ENCODE measurements around the gene WWP2.

Gene WWP2

DNA sequence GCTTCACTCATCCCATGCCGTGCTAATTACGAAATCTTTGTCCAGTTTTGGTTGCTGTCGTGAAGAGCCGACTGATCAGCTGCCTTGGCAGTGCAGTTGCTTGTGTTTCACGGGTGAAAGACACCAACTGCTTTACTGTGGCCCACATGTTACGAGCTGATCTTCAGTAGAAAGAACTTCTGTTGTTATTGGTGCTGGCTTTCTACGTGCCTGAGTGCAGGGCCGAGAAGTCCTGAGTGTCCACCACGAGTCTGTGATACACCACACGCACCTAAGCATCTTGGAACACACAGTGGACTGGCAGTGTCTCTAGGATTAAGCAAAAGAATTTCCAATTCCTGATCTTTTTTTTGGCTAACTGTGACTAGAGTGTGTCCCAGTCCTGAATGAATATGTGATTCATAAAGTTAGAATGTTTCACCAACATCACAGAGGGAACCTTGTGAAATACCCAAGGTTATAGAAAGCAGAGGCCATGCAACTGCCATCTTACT lies 118.6 kb downstream of the WWP2 start:
- Histone ChIP-seq H3K27me3 (ENCODE audit: control insufficient read depth in 5 of 5, insufficient read depth in 4 of 5, low read length in 5 of 5) (no peaks in the 10 kb centered on the region), H3K9me3 (ENCODE audit: control insufficient read depth in 5 of 5, low read length in 5 of 5) (peaks cover 0 to 8% (median 5%) of the 10 kb centered on the region in 5 donors), H3K36me3 (ENCODE audit: control insufficient read depth in 5 of 5, insufficient read depth in 5 of 5, low read length in 5 of 5) (peaks cover 6 to 27% (median 11%) of the 10 kb centered on the region in 5 donors), H3K9ac (ENCODE audit: low read length in 5 of 5) (no peak overlapping the region), H3K4me3 (ENCODE audit: low read depth in 1 of 5, low read length in 5 of 5) (no peak overlapping the region), H3K4me1 (ENCODE audit: control insufficient read depth in 5 of 5, insufficient read depth in 5 of 5, low read length in 5 of 5) (peaks cover 0 to 8% (median 6%) of the 10 kb centered on the region in 5 donors), H3K27ac (ENCODE audit: low read depth, low read length) (peak overlapping the region; percentile 63)

DNA sequence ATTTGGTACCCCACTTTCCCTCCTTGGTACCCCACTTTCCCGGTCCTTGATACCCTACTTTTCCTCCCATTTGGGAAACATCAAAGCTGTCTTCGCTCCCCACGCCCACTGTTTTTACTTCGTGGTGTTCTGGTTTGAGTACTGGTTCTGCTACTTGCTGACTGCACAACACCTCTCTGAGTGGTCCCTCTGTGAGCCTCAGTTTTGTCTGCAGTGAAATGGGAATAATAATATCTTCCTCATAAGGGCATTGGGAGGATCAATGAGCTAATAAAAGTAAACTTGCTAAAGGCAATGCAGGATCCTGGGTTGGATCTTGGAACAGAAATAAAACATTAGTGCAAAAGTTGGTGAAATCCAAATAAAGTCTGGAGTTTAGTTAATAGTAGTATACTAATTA lies 119.0 kb downstream of the WWP2 start:
- Histone ChIP-seq H3K27me3 (ENCODE audit: control insufficient read depth in 5 of 5, insufficient read depth in 4 of 5, low read length in 5 of 5) (no peaks in the 10 kb centered on the region), H3K4me3 (ENCODE audit: low read depth in 1 of 5, low read length in 5 of 5) (no peak overlapping the region), H3K4me1 (ENCODE audit: control insufficient read depth in 5 of 5, insufficient read depth in 5 of 5, low read length in 5 of 5) (peaks cover 0 to 8% (median 6%) of the 10 kb centered on the region in 5 donors), H3K36me3 (ENCODE audit: control insufficient read depth in 5 of 5, insufficient read depth in 5 of 5, low read length in 5 of 5) (peaks cover 6 to 25% (median 12%) of the 10 kb centered on the region in 5 donors), H3K9me3 (ENCODE audit: control insufficient read depth in 5 of 5, low read length in 5 of 5) (peaks cover 0 to 8% (median 5%) of the 10 kb centered on the region in 5 donors), H3K9ac (ENCODE audit: low read length in 5 of 5) (no peak overlapping the region), H3K27ac (ENCODE audit: low read depth, low read length) (peak overlapping the region; percentile 63)

DNA sequence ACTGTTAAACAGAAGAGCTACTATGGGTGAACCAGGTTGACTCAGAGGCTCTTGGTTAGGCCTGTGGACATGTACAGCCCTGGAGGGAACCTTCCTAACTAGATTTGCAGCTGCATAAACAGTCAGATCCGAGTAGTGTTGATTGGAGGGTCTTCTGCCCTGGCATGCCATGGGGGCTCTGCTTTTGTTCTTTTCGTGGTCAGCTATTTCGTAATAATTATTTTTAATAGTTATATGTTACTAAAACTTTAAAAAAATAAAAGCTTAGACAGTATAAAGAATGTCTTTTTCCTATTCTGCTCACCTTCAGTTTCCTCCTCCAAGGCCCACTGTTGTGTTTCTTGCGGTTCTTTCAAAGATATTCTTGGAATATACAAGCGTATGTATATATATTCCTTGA lies 121.6 kb downstream of the WWP2 start:
- peaks cover 0 to 8% (median 6%) of the 10 kb centered on the region in 5 donors for H3K4me1 ChIP-seq (ENCODE audit: control insufficient read depth in 5 of 5, insufficient read depth in 5 of 5, low read length in 5 of 5)
- no peak overlapping the region for H3K9ac ChIP-seq (ENCODE audit: low read length in 5 of 5)
- H3K36me3 ChIP-seq (ENCODE audit: control insufficient read depth in 5 of 5, insufficient read depth in 5 of 5, low read length in 5 of 5): peaks cover 0 to 14% (median 7%) of the 10 kb centered on the region in 5 donors
- no peak overlapping the region for H3K4me3 ChIP-seq (ENCODE audit: low read depth in 1 of 5, low read length in 5 of 5)
- H3K27ac ChIP-seq (ENCODE audit: low read depth, low read length): no peak overlapping the region
- H3K9me3 ChIP-seq (ENCODE audit: control insufficient read depth in 5 of 5, low read length in 5 of 5): no peaks in the 10 kb centered on the region
- H3K27me3 ChIP-seq (ENCODE audit: control insufficient read depth in 5 of 5, insufficient read depth in 4 of 5, low read length in 5 of 5): no peaks in the 10 kb centered on the region

DNA sequence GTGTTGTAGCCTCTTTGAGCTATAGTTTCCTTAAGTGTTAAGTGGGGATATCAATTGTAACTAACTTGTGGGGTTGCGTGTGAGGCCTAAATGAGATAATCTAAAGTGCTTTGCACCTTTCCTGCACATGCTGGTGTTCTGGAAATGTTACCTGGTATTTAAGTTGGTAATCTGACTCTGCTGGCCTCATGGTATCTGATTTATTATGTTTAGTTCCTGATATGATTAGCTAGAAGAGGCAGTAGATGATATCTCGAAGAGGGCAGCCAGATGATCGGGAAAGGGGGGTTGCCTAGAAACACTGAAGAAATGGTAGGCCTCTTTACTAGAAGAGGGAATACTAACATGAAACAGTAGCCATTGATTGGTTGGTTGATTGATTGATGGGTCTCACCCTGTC lies 123.6 kb downstream of the WWP2 start:
- Histone ChIP-seq H3K36me3 (ENCODE audit: control insufficient read depth in 5 of 5, insufficient read depth in 5 of 5, low read length in 5 of 5) (peaks cover 0 to 25% (median 14%) of the 10 kb centered on the region in 5 donors), H3K9ac (ENCODE audit: low read length in 5 of 5) (no peak overlapping the region), H3K27me3 (ENCODE audit: control insufficient read depth in 5 of 5, insufficient read depth in 4 of 5, low read length in 5 of 5) (no peaks in the 10 kb centered on the region), H3K4me1 (ENCODE audit: control insufficient read depth in 5 of 5, insufficient read depth in 5 of 5, low read length in 5 of 5) (peaks cover under 1 to 18% (median 12%) of the 10 kb centered on the region in 5 donors), H3K4me3 (ENCODE audit: low read depth in 1 of 5, low read length in 5 of 5) (no peak overlapping the region), H3K9me3 (ENCODE audit: control insufficient read depth in 5 of 5, low read length in 5 of 5) (no peaks in the 10 kb centered on the region), H3K27ac (ENCODE audit: low read depth, low read length) (no peak overlapping the region)

DNA sequence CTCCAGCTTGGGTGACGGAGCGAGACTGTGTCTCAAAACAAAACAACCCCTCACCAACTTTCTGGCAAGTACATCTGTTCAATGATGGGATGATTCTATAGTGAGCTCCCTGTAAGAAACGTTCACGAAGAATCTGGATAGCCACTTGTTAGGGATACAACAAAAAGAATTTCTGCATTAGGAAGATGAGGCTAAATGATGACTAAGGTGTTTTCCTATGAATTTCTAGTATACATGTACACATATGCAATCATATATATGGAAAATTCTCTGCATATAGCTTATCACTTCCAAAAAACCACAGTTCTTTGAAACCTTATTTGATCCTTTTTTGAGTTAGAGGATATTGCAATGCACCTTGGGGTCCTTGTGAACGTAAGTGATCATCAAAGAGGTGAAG lies 124.6 kb downstream of the WWP2 start:
- Histone ChIP-seq H3K27me3 (ENCODE audit: control insufficient read depth in 5 of 5, insufficient read depth in 4 of 5, low read length in 5 of 5) (no peaks in the 10 kb centered on the region), H3K36me3 (ENCODE audit: control insufficient read depth in 5 of 5, insufficient read depth in 5 of 5, low read length in 5 of 5) (peaks cover 0 to 25% (median 14%) of the 10 kb centered on the region in 5 donors), H3K9me3 (ENCODE audit: control insufficient read depth in 5 of 5, low read length in 5 of 5) (no peaks in the 10 kb centered on the region), H3K4me1 (ENCODE audit: control insufficient read depth in 5 of 5, insufficient read depth in 5 of 5, low read length in 5 of 5) (peaks cover 3 to 18% (median 15%) of the 10 kb centered on the region in 5 donors), H3K9ac (ENCODE audit: low read length in 5 of 5) (no peak overlapping the region), H3K27ac (ENCODE audit: low read depth, low read length) (no peak overlapping the region), H3K4me3 (ENCODE audit: low read depth in 1 of 5, low read length in 5 of 5) (no peak overlapping the region)

DNA sequence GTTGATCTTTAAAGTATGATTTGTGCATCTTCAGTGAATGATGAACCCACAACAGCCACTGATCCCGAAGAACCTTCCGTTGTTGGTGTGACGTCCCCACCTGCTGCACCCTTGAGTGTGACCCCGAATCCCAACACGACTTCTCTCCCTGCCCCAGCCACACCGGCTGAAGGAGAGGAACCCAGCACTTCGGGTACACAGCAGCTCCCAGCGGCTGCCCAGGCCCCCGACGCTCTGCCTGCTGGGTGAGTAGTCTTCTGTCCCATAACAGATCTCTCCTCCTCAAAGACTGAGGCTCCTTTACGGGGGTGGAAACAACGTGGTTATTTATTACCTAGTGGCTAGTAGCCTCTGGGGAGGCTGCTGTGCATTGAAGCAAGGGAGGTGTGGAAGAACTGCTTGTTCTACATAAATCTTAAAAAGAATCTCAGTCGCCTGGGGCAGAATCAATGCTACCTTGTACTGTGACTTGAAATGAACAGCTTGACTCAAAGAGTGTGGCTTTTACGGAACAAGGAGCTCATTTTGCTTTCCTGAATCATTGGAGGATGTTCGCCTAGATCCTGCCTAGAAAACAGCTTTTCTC lies 126.0 kb downstream of the WWP2 start:
- Histone ChIP-seq H3K9me3 (ENCODE audit: control insufficient read depth in 5 of 5, low read length in 5 of 5) (no peaks in the 10 kb centered on the region), H3K27me3 (ENCODE audit: control insufficient read depth in 5 of 5, insufficient read depth in 4 of 5, low read length in 5 of 5) (no peaks in the 10 kb centered on the region), H3K9ac (ENCODE audit: low read length in 5 of 5) (no peak overlapping the region), H3K4me1 (ENCODE audit: control insufficient read depth in 5 of 5, insufficient read depth in 5 of 5, low read length in 5 of 5) (peaks cover 3 to 22% (median 15%) of the 10 kb centered on the region in 5 donors), H3K36me3 (ENCODE audit: control insufficient read depth in 5 of 5, insufficient read depth in 5 of 5, low read length in 5 of 5) (peaks cover 0 to 21% (median 14%) of the 10 kb centered on the region in 5 donors), H3K27ac (ENCODE audit: low read depth, low read length) (no peak overlapping the region), H3K4me3 (ENCODE audit: low read depth in 1 of 5, low read length in 5 of 5) (no peak overlapping the region)

DNA sequence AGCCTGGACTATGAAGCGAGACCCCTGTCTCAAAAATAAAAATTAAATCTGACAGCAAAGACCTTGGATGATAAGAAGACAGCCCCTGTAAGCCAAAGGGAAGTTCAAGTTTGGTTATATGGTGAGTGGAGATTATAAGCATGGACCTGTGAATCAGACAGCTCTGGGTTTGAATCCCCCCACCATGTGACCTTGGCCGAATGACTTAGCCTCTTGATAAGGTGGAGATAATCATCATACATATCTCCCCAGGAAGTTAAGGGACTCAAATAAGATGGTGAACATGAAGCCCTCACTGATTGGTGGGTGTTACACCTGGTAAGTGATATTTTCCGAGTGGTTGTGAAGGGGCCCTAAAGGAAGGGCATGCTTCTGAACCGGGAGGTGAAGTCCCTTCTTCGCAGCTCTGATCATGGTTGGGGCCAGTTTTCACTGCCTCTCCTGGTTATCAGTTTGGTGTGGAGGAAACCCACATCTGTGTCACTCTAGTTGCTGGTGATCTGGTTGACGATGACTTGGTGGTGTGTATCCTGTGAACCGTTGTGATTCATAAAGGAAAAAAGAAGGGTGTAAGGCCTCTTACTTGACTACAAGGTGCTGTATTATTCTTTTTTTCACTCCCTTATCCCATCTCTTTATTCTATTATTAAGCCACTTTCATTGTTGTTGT lies 127.3 kb downstream of the WWP2 start:
- no peaks in the 10 kb centered on the region for H3K27me3 ChIP-seq (ENCODE audit: control insufficient read depth in 5 of 5, insufficient read depth in 4 of 5, low read length in 5 of 5)
- H3K9ac ChIP-seq (ENCODE audit: low read length in 5 of 5): no peak overlapping the region
- H3K27ac ChIP-seq (ENCODE audit: low read depth, low read length): peak overlapping the region; percentile 89
- H3K4me3 ChIP-seq (ENCODE audit: low read depth in 1 of 5, low read length in 5 of 5): no peak overlapping the region
- H3K36me3 ChIP-seq (ENCODE audit: control insufficient read depth in 5 of 5, insufficient read depth in 5 of 5, low read length in 5 of 5): peaks cover 0 to 22% (median 14%) of the 10 kb centered on the region in 5 donors
- no peaks in the 10 kb centered on the region for H3K9me3 ChIP-seq (ENCODE audit: control insufficient read depth in 5 of 5, low read length in 5 of 5)
- peaks cover 3 to 22% (median 15%) of the 10 kb centered on the region in 5 donors for H3K4me1 ChIP-seq (ENCODE audit: control insufficient read depth in 5 of 5, insufficient read depth in 5 of 5, low read length in 5 of 5)

DNA sequence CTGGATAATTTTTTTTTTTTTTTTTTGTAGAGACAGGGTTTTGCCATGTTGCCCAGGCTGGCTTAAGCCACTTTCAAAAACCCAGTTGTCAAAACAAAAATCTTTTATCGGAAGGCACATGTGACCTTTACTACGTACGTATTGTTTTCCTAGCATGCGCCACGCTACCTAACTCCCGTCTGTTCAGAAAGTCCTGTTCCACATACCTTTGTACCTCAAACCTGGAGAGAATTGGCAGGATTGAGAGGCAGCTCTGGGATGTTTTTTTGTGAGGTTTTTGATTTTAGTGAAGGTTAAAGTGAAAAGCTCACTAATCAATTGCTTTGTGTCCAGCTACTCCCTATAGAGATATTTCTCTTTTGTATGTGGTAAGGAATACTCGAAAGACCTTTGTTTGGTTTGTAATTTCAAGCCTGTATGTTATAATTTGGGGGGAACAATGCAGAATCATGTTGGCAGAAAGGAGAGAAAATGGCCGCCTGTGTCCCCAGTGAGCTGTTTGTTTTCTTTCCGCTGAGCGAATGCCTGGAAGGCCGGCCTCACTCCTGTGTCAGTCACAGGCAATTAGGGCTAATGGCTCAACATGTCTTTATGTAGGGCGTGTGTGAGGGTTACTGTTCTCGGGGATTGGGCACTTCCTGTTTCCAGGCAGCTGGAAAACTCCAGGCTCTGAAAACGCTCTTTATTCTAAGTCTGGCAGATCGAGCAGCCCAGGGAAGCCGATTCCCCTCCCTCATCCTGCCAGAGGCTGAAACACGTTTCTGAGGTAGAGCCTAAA lies 128.2 kb downstream of the WWP2 start:
- H3K4me1 ChIP-seq (ENCODE audit: control insufficient read depth in 5 of 5, insufficient read depth in 5 of 5, low read length in 5 of 5): peaks cover 3 to 22% (median 15%) of the 10 kb centered on the region in 5 donors
- peaks cover 0 to 27% (median 16%) of the 10 kb centered on the region in 5 donors for H3K36me3 ChIP-seq (ENCODE audit: control insufficient read depth in 5 of 5, insufficient read depth in 5 of 5, low read length in 5 of 5)
- H3K4me3 ChIP-seq (ENCODE audit: low read depth in 1 of 5, low read length in 5 of 5): peak overlapping the region in 4 of 5 donors; percentile 7 to 51 (median 20)
- H3K9ac ChIP-seq (ENCODE audit: low read length in 5 of 5): peak overlapping the region in 4 of 5 donors; percentile 2 to 75 (median 48)
- H3K27ac ChIP-seq (ENCODE audit: low read depth, low read length): peak overlapping the region; percentile 89
- H3K27me3 ChIP-seq (ENCODE audit: control insufficient read depth in 5 of 5, insufficient read depth in 4 of 5, low read length in 5 of 5): no peaks in the 10 kb centered on the region
- H3K9me3 ChIP-seq (ENCODE audit: control insufficient read depth in 5 of 5, low read length in 5 of 5): no peaks in the 10 kb centered on the region

DNA sequence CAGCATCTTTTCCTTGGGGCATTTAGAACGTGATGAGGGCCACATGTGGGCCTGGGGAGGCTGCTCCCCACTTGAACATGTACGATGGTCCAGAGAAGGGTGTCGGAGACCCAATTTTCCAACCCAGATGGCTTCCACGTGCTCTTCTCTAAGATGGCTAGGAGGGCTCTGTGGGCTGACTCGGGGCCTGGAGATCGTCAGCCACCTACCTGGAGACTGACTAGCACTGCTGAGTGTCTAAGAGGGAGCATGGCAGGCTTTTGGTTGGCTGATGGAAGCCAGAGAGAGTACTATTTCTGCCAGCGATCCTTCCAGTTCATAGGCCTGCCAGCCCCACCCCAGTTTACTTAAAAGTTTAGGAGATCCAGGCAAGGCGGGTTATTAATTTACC lies 128.8 kb downstream of the WWP2 start:
- Histone ChIP-seq H3K9me3 (ENCODE audit: control insufficient read depth in 5 of 5, low read length in 5 of 5) (no peaks in the 10 kb centered on the region), H3K9ac (ENCODE audit: low read length in 5 of 5) (peak overlapping the region in 4 of 5 donors; percentile 2 to 75 (median 48)), H3K36me3 (ENCODE audit: control insufficient read depth in 5 of 5, insufficient read depth in 5 of 5, low read length in 5 of 5) (peaks cover 3 to 32% (median 16%) of the 10 kb centered on the region in 5 donors), H3K4me3 (ENCODE audit: low read depth in 1 of 5, low read length in 5 of 5) (peak overlapping the region in 3 of 5 donors; percentile 18 to 51 (median 23)), H3K27ac (ENCODE audit: low read depth, low read length) (peak overlapping the region; percentile 89), H3K27me3 (ENCODE audit: control insufficient read depth in 5 of 5, insufficient read depth in 4 of 5, low read length in 5 of 5) (no peaks in the 10 kb centered on the region), H3K4me1 (ENCODE audit: control insufficient read depth in 5 of 5, insufficient read depth in 5 of 5, low read length in 5 of 5) (peaks cover 3 to 22% (median 15%) of the 10 kb centered on the region in 5 donors)

All from subcutaneous abdominal adipose tissue (tissue), 5 donors.